Vagina (tissue), 2 donors: ENCODE data around the gene TMEM208. TPM values are rescaled to one million over a fixed set of nuclear protein-coding genes. Genes with fewer than 3 reads are reported as not detected.

ENCODE experiments used
- DNase-seq, 2 donors: peaks; one replicate each; pipeline ENCODE4 v3.0.0-alpha.2; 2017; ENCODE audit errors: extremely low spot score in 2 of 2
- H3K27ac ChIP-seq: fragments of 200-600 bp; sonication (generic); one replicate; pipeline ENCODE4 v1.5.1; 2019
- H3K27me3 ChIP-seq: fragments of 200-600 bp; sonication (generic); one replicate; pipeline ENCODE4 v1.5.1; 2019
- H3K36me3 ChIP-seq, 2 donors: fragments of 200-600 bp; sonication (generic); one replicate each; pipeline ENCODE4 v1.5.1; 2017 to 2019
- H3K4me1 ChIP-seq: fragments of 200-600 bp; sonication (generic); one replicate; pipeline ENCODE4 v1.5.1; 2019
- H3K4me3 ChIP-seq, 2 donors: fragments of 200-600 bp; sonication (generic); 1 replicate in 1 of 2; 2 replicates in 1 of 2; pipeline ENCODE4 v1.5.1; 2016 to 2019
- H3K9me3 ChIP-seq: fragments of 200-600 bp; sonication (generic); one replicate; pipeline ENCODE4 v1.5.1; 2019
- CTCF ChIP-seq, 3 experiments: fragments of 450-650 bp in 2 of 3; fragments of 200-600 bp in 1 of 3; sonication (generic) in 1 of 3; IDR thresholded peaks; one replicate each; pipeline ENCODE4 v1.5.1; 2017 to 2019; ENCODE audit warnings: antibody characterized with exemption in 3 of 3, mild to moderate bottlenecking in 2 of 3, moderate library complexity in 2 of 3
- POLR2A ChIP-seq, 2 donors: fragments of 450-650 bp; IDR thresholded peaks; one replicate each; pipeline ENCODE4 v1.6.1; 2017; ENCODE audit warnings: antibody characterized with exemption in 2 of 2, mild to moderate bottlenecking in 2 of 2, moderate library complexity in 2 of 2
- POLR2AphosphoS5 ChIP-seq, 2 donors: sonication (generic); formaldehyde crosslinking; IDR thresholded peaks; one replicate each; pipeline ENCODE4 v1.9.0; 2017; ENCODE audit warnings: antibody characterized with exemption in 2 of 2, mild to moderate bottlenecking in 2 of 2, low read depth in 1 of 2; ENCODE audit not compliant: insufficient read depth in 1 of 2
- intact Hi-C: fragments of 100-400 bp; cut with DNase I; formaldehyde crosslinking; loops from one replicate; pipeline ENCODE4 v1.15.1; 2023
- total RNA-seq: library from RNA; depleted of rRNA; stranded (reverse); fragments of >200 nt; gene quantifications from one replicate; pipeline ENCODE4 v1.2.3, GENCODE V29; 2016

TMEM208 gene
- 48.9 TPM for total RNA-seq

GRCh38 chr16:67226804-67227566, at the start of gene TMEM208:
TSS of gene TMEM208 (plus strand) at chr16:67227130. CDS start at chr16:67227219, 89 bp downstream.
- peak within 1 kb of the TSS; percentile 83 for H3K27ac ChIP-seq
- intact Hi-C loops = no loop called here
- no peaks in the 10 kb centered on the region for H3K27me3 ChIP-seq
- peaks cover 0 to 38% of the 10 kb centered on the region in 2 donors for H3K36me3 ChIP-seq
- peak within 1 kb of the TSS; percentile 96 for H3K4me3 ChIP-seq
- no peaks in the 10 kb centered on the region for H3K9me3 ChIP-seq
- TF ChIP-seq POLR2AphosphoS5 (IDR thresholded peaks at IDR 0.05; ENCODE audit: insufficient read depth in 1 of 2, low read depth in 1 of 2) = peak; percentile 97 to 100
- TF ChIP-seq POLR2A (IDR thresholded peaks at IDR 0.05) = peak in 1 of 2 donors; percentile 37
- peak in 2 of 3 experiments; percentile 5 to 43 for TF ChIP-seq CTCF (IDR thresholded peaks at IDR 0.05)
- H3K4me1 ChIP-seq = peaks cover 21% of the 10 kb centered on the region
- DNase-seq = peak; percentile 98 to 99

GRCh38 chr16:67177743-67178699, 48.9 kb upstream of the TMEM208 start:
- no peaks in the 10 kb centered on the region for H3K36me3 ChIP-seq
- peak overlapping the region; percentile 49 to 58 for H3K4me3 ChIP-seq
- H3K27ac ChIP-seq = peak overlapping the region; percentile 68
- DNase-seq = no peak
- intact Hi-C loops = no loop called here
- peaks cover 61% of the 10 kb centered on the region for H3K4me1 ChIP-seq
- TF ChIP-seq POLR2AphosphoS5 (IDR thresholded peaks at IDR 0.05; ENCODE audit: insufficient read depth in 1 of 2, low read depth in 1 of 2) (peak in 1 of 2 donors; percentile 48), POLR2A (IDR thresholded peaks at IDR 0.05) (no peak)
- H3K9me3 ChIP-seq = no peaks in the 10 kb centered on the region
- no peaks in the 10 kb centered on the region for H3K27me3 ChIP-seq

GRCh38 chr16:67179421-67180080, 47.4 kb upstream of the TMEM208 start:
- no peaks in the 10 kb centered on the region for H3K27me3 ChIP-seq
- TF ChIP-seq POLR2A (IDR thresholded peaks at IDR 0.05) = no peak
- no peak for TF ChIP-seq CTCF (IDR thresholded peaks at IDR 0.05)
- TF ChIP-seq POLR2AphosphoS5 (IDR thresholded peaks at IDR 0.05; ENCODE audit: insufficient read depth in 1 of 2, low read depth in 1 of 2) = no peak
- H3K27ac ChIP-seq = no peak overlapping the region
- DNase-seq = no peak
- intact Hi-C loops = no loop called here
- H3K9me3 ChIP-seq = no peaks in the 10 kb centered on the region
- no peaks in the 10 kb centered on the region for H3K36me3 ChIP-seq
- H3K4me1 ChIP-seq = peaks cover 55% of the 10 kb centered on the region
- no peak overlapping the region for H3K4me3 ChIP-seq

DNA sequence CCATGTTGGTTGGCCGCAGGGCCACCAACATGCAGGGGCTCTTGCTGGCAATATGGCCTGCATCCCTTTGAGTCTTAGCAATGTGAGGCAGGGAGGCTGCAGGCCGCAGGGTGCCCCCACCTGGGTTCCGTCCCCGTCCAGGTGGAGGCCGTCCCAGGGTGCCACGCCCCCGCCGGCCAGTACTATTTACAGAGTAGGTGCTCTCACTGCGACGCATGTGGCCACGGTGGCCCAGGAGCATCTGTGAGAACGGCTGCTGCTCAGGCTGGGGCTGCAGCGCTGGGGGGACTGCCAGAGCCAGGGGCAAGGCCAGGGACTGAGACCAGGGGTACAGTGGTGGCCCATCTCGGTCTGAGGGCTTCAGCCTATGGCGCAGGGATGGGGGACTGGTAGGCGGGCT, 46.8 kb upstream of the TMEM208 start:
- no peak for DNase-seq
- Histone ChIP-seq H3K4me3 (no peak overlapping the region), H3K4me1 (peaks cover 55% of the 10 kb centered on the region), H3K36me3 (no peaks in the 10 kb centered on the region), H3K27me3 (no peaks in the 10 kb centered on the region), H3K9me3 (no peaks in the 10 kb centered on the region), H3K27ac (peak overlapping the region; percentile 37)
- TF ChIP-seq POLR2A (IDR thresholded peaks at IDR 0.05) (no peak), POLR2AphosphoS5 (IDR thresholded peaks at IDR 0.05; ENCODE audit: insufficient read depth in 1 of 2, low read depth in 1 of 2) (no peak), CTCF (IDR thresholded peaks at IDR 0.05) (no peak)
- intact Hi-C loops = no loop called here

DNA sequence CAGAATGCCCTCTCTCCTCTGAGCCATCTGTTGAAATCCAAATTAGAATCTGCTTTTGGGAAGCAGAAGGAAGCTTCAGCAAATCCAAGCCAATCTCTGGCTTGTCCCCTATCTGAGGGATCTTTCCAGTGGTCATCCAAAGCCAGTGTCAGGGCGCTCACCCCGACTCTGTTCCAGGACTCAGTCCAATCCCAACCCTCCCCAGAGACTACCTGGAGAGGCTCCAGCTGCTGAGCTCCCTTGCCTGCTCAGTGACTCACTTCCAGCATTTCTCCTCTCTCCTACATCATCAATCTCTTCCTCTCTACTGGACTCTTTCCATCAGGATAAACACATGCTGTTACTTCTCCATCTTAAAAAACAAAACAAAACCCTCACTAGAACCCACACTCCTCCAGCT, 45.6 kb upstream of the TMEM208 start:
- intact Hi-C loops = no loop called here

More for the DNA sequence above, 45.6 kb upstream of the TMEM208 start:
- H3K9me3 ChIP-seq = no peaks in the 10 kb centered on the region
- peaks cover 55% of the 10 kb centered on the region for H3K4me1 ChIP-seq
- H3K27me3 ChIP-seq = no peaks in the 10 kb centered on the region
- no peaks in the 10 kb centered on the region for H3K36me3 ChIP-seq
- no peak for TF ChIP-seq POLR2AphosphoS5 (IDR thresholded peaks at IDR 0.05; ENCODE audit: insufficient read depth in 1 of 2, low read depth in 1 of 2)
- no peak for TF ChIP-seq POLR2A (IDR thresholded peaks at IDR 0.05)
- no peak for TF ChIP-seq CTCF (IDR thresholded peaks at IDR 0.05)
- H3K27ac ChIP-seq = peak overlapping the region; percentile 37
- DNase-seq = no peak
- no peak overlapping the region for H3K4me3 ChIP-seq
